NCI-H187 treated with DMSO at 0.1 percent for 48 hours (cell line): ENCODE results near the gene STEAP2.
"Not testable (repeated sequence)": the region's sequence is repeated elsewhere in the genome, so short reads cannot be mapped to it uniquely, and the experiment has no call there.

Experiments
- DNase-seq: peaks from one replicate; lab custom pipeline; 2025; lab: John Stamatoyannopoulos, UW

Gene STEAP2

DNA sequence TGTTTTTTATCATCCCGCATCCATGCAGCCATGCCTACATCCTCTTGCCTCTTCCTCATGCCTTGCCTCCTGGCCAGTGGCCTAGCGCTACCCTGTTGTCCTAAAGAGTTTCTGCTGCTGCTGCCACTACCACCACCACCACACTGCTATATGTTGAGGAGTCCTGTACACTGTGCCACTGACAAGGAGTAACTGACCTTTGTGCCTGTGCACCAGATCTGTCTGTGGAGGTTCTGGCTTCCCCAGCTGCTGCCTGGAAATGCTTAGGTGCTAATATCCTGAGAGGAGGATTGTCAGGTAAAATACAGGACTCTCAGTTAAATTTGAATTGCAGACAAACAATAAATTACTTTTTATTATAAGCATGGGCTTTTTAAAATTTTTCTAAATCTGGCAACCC lies 26.5 kb downstream of the STEAP2 start:
- DNase-seq = no peak

DNA sequence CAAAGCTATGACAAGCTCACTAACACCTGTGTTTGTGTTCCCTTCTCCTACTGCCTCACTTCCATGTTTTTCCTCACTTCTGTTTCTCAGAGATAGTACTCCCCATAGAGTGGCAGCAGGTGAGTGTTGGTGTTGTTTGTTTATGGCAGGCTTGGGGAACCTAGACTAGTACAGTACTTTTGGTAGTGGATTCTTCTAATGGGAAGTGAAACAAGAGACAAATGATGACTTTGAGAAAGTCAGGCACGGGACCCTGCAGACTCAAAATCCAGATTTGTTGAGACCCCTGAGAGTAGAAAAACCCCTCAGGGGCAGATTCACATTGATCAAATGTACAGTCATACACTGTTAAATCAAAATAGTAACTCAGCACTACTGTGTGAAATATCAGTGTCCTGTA lies 27.0 kb downstream of the STEAP2 start:
- DNase-seq = no peak

DNA sequence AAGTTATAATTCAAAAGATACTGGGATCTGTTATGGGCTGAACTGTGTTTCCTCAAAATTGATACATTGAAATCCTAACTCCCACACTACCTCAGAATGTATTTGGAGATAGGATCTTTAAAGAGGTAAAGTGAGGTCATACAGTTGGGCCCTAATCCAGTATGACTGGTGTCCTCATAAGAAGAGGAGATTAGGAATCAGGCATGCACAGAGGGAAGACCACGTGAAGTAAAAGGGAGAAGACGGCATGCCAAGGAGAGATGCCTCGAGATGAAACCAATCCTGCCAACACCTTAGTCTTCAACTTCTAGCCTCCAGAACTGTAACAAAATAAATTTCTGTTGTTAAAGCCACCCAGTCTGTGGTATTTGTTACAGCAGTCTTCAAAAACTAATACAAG lies 27.5 kb downstream of the STEAP2 start:
- no peak for DNase-seq

DNA sequence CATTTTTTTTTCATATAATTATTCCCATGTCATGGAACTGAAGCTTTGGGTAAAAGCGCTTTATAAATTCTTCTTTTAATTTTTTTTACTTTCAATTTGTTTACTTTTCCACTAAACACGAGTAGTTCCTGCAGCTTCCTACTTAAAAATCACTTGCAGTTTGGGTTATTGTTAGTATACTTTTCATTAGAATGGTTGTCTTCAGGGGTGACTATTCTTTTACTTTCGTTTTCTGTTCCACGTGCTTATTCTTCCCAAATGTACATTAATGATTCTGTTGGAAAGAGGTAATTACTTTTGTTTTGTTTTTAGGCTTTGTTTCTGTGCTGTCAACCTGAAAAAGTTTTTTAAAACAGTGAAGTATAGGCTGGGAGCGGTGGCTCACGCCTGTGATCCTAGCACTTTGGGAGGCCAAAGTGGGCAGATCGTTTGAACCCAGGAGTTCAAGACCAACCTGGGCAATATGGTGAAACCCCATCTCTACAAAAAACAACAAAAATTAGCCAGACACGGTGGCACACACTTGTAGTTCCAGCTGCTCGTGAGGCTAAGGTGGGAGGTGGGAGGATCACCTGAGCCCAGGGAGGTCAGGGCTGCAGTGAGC lies 28.2 kb downstream of the STEAP2 start:
- DNase-seq = no peak

DNA sequence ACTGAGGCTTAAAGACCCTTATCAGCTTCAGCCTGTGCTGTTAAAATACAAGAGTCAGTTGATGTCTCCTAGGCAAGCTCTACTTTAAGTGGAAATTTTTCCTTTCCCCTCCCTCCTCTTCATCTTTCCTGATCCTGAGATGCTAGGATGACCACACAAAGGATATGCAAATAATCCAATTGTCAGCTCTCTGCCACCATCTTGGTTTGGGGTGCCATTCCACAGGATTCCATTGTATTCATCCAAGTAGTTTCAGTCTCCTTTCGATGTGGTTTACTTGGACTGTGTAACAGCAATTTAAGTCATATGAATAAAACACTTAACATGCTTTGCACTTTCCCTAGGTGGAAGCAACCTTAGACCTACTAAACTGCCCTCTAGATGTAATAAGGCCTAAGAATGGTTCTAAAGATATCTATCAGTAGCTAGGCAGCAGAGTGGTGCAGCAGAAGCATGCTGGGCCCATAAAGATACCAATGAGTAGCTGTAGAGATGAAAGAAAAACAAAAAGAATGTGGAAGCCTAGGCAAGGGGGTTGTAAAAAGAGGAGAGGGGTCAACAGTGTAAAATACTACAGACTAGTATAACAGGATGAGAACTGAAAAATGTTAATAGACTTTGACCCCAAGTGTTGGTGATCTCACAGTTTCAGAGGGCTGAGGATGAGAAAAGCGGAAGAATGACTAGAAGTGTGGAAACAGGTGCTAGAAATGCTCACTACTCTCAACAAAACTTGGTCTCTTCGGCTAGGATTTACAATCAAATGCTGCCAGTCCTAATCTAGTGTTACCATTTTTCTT lies 31.0 kb downstream of the STEAP2 start:
- no peak for DNase-seq

DNA sequence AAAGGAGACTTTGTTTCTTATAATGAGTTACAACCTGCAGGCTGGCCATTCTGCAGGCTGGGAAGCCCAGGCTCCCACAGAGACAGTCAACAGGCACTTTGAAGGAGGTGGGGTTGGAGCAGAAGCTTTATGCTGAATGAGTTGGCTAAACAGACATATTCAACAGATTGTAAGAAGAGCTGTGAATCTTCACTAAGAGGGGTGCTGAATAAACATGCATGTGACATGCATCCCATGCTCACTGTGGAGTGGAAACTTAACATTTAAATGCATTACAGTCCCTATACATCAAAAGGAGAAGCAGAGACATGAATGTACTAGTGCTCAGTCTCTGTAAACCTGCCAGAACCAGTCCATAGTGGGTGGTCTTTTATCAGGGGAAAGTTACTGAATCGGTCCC lies 32.0 kb downstream of the STEAP2 start:
- DNase-seq = no peak

DNA sequence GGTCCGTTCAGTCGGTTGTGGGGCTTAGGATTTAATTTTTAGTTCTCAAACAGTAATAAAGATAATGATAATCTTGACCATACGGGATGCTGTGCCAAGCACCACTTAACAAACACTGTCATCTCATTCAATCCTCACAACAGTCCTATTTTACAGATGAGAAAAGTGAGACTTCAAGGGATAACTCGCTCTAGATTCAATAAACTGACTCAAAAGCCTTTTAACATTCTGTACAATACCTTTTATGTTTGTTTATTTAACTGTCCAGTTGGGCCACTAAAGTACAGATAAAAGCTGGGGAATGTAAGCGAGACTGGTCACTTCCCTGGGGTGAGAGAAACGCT lies 33.0 kb downstream of the STEAP2 start:
- DNase-seq = no peak

DNA sequence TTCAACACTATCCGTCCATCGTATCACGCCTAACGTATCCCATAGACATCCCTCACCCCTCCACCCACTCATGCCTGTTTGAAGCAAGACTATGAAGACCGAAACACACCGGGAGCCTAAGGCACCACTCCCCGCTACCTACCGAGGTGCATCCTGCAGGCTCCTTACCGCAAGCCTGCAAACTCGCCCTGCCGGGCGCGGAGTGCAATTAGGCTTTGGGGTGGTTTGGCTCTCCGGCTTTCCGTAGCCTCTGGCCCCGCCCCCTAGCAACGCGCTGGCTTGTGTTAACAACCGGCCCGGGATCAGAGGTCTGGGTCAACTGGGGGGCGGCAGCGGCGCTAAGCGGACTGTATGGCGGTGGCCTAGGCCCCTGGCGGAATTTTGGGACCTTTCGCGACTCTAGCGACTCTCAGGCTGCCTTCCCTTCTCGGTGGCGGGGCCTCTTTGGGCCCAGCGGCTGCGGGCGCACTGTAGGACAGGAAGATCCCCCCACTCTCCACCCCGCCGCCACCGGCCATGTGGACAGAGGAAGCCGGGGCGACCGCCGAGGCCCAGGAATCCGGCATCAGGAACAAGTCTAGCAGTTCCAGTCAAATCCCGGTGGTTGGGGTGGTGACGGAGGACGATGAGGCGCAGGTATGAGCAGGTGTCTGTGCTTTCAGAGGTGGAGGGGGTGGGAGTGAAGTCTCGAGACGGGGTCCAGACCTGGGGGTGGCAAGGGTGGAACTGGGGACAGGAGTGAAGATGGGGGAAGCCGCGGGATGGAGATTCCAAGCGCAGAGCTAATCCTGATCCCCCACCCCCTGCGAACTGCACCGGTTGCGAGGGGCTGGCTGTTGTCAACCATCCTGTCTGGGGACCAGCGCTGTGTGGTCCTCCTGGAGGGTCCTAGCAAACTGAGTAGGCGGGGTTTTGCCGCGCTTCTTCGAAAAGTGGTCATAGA lies 33.6 kb downstream of the STEAP2 start, which contains the start of gene CFAP69:
Gene CFAP69 (plus strand): TSS at position 266 of the 943 bp plus-strand sequence. CDS start 251 bp downstream, at position 517.
- peak; percentile 20 for DNase-seq

DNA sequence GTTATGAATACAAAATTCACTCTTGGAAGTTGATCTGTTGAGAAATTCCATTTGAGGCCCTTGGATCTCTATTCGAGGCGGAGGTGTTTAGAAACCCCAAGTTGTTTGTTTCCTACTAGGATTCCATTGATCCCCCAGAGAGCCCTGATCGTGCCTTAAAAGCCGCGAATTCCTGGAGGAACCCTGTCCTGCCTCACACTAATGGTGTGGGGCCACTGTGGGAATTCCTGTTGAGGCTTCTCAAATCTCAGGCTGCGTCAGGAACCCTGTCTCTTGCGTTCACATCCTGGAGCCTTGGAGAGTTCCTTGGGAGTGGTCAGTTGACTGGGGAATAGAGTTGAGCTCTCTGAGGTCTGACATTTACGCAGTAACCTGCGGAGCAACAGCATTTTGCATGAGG lies 34.6 kb downstream of the STEAP2 start:
- no peak for DNase-seq

DNA sequence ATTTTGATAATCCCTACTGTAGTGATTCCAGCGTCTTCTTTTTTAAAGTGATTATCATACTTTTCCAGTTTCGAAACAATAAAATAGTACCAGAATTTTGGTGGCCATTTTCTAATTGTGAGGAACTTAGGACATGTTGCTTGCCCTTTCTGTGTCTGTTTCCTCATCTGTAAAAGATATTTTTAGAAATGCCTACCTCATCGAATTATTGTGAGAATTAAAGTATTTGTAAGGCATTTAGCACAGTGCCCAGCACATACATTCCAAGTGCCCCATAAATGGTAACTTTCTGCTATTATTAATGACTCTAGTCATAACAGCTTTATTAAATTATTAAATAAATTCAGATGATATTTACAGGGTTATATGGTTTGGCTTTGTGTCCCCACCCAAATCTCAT lies 37.2 kb downstream of the STEAP2 start:
- DNase-seq = no peak

DNA sequence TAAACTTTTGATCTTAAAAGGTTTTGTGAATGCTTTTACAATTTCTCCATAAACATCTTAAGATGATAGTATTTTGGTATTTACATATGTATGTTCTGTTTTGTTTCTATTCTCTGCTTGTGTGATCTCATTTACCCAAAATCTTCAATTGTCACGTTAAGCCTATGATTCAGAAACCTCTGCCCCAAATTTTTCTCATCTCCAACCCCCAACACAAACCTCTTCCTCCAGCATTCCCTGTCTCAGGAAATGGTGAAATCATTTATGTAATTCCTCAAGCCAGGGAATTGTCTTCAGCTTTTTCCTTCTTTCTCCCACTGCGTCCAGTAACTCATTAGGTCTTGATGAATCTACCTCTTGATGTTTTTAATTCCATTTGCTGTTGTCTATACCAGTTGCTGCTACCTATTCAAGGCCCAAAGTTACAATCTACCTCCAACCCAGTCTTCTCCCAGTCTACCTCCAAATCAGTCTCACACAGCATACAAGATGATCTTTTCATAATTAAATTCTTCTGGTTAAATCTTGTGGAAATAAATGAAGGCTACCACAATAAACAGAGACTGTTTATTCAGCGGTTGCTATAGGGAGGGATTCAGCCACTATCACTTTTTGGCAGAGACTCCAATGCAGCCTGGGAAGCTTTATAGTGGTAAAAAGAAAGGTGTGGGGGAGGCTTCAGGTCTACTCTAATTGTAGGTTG lies 39.2 kb downstream of the STEAP2 start:
- no peak for DNase-seq

DNA sequence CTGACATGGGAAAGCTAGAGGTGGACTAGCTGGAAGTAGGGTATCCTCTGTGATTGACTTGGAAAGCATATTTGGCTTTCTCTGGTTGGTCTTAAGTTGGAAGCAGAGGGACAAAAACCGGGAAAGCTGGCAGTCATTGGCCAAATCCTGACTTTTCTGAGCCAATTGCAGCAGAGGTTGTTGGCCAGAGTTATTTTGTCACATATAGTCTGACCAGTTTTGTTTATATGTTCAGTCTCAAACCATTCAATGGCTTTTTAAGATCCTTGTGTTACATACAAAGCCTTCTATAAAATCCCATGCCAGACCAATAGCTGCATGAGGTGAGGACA lies 39.7 kb downstream of the STEAP2 start:
- no peak for DNase-seq

DNA sequence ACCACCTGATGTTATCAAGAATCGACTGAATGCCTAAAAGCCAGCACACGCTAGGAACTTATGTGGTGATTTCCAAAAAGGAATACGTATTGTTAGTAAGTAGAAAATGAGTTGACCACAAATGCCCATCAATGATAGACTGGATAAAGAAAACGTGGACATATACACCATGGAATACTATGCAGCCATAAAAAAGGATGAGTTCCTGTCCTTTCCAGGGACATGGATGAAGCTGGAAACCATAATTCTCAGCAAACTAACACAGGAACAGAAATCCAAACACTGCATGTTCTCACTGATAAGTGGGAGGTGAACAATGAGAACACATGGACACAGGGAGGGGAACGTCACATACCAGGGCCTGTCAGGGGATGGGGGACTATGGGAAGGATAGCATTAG lies 44.5 kb downstream of the STEAP2 start:
- not testable (repeated sequence) for DNase-seq

DNA sequence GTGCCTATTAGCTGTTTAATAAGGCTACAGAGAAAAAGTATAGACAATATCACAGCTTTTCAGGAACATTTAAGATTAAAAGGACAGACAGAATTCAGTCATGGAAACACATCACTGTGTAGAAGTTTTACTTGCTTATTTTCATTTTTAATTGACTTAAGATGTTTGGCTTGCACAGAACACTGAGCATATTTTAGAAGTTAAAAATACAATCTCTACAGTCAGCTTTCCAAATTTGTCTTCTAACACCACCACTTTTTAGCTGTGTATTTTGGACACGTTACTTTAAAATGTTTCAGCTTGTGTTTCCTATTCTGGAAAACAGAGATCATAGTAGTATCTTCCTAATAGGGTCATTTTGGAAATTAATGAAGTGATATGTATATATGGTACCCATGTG lies 45.2 kb downstream of the STEAP2 start:
- DNase-seq = no peak

DNA sequence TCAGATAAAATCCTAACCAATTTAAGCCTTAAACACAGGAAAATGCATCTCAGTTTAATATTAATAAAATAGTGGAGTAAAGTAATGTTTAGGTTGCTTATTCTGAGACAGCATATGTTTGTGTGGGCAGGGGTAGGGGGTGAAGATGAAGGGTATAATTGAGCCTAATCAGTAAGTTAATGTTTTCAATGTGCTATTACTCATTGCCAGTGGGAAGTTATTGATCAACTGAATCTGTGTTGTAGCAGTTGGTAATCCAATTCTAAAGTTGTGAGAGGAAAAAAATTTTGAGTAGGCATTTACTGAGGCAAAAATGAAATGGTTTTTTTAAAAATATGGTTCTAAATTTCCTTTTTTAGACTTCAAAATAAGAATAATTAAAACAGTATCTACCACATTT lies 49.9 kb downstream of the STEAP2 start:
- no peak for DNase-seq

DNA sequence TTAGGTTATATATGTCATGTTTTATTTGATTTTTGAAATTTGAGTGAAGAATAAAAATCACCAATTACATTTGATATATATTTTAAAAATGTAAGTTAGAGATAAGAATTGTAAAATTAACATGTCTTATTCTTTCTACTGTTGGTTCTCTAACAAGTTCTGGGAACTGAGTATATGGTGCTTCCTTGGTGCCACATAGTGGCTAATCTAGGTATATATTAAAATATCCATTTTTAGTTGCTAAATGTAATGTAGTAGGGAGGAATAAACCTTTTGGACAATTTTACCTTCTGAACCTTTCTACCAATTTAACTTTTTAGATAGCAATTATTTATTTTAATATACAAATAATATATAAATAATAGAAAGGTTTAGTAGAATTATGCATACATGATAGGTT lies 50.9 kb downstream of the STEAP2 start:
- no peak for DNase-seq

DNA sequence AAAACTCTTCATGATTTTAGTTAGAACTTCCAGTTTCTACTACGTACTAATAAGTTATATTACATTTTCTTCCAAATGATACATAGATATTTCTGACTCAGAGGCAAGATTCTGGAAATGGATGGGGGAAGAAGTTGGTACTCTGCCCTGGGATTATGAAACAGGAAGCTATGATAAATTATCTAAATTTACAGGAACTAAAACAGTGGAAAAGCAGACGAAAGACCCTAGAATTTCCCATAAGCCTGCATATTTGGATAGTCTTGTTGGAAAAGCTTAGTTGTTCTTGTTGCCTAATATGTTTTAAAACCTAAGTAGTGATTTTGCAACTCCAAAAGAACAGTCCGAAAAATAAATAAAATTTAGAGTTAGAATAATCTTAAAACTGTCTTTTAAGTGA lies 55.3 kb downstream of the STEAP2 start:
- DNase-seq = no peak

DNA sequence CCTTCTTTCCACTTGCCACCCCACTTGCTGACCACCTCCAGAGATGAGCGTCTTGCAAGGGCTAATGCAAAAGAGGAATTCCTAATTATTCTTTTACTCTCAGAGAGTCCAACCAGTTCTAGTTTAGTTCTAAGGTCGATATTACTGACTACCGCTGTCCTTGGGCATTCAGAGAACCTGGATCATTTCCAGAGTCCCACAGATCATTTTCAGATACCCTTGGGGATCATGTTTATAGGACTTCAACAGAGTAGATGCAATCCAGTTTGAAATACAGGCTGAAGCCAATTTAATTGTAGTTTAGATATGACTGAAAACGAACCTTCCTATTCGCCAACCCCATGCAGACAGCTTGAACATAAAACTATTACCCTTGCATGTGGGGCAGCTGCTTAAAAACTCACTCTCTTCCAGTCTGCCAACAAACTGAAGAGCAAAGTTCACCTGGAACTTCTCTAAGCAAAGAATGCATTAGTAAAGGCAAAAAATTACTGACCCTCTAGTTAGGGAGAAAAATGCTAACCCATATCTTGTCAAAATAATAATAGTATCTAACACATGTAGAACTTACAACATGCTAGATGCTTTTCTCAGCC lies 55.8 kb downstream of the STEAP2 start:
- no peak for DNase-seq

DNA sequence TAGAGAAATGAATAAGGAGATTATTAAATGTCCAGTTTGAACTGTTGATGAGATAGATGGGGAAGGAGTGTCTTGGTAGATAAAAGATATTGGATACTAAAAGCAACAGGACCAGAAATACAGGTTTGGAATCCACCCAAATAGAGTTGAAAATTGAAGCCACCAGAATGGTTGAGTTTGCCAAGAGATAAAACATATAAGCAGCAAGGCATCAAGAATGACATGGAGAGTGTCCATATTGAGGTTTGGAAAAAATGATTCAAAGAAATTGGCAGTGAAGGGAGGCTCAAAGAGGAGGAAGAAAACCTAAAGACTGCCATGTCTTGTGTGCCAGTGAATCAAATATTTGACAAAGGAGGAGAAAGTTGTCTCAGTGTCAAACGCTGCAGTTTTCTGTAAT lies 57.6 kb downstream of the STEAP2 start:
- no peak for DNase-seq

DNA sequence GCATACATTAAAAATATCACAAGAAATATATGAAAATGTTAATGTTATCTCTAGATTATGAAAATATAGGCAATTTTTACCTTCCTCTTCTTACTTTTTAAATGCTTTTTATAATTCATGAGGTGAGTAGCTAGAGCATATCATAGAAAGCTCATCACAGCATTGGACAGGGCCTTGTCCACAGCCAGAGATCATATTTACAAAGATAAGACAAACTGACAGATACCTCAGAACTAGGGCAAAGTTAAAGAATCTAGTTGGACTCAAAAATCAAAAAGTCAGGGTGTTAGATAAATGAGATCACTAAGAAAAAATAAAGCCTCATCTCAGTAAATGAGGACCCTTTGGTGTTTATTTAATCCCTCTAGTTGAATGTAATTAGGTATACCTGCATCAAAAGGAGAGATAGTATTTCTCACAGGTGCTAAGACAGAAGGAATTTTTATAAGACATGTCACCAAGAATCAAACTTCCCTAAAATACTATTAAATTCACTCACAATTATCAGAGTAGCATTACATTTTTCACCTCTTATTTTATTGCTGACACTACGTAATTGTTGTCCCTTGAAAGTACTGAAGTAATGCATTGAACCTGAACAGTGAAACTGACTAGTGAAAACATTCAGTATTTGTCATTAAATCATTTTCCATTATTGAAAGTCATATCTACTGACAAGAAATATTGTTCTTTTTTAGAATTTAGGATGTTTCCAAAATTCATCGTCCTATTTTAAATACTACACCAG lies 59.1 kb downstream of the STEAP2 start:
- no peak for DNase-seq

DNA sequence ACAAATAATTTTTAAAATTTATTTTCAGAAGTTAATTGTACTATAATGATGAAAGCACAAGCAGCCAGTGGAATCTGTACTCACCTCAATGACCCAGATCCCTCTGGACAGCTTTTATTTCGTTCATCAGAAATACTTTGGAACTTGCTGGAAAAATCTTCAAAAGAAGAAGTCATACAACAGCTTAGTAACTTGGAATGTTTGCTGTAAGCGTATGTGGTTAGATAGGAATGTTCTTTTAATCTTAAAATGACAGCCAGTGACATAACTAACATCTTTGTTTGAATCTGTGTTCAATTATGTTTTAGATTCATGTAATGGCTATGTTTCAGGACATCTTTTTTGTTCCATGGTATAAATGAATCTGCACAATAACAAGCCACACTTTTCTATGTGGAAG lies 60.2 kb downstream of the STEAP2 start:
- DNase-seq = no peak
